RWPE2 (cell line): ENCODE results near the gene NEU2.

ENCODE experiments used
- ATAC-seq: fragments of 200-7000 bp; cut with Tn5 transposase; 3 replicates; pipeline ENCODE4 v1.9.1; 2021; ENCODE audit warnings: low read depth
- DNase-seq: peaks from one replicate; pipeline ENCODE4 v3.0.0-alpha.2; 2020; ENCODE audit warnings: low spot score
- H3K27ac ChIP-seq: fragments of 450-650 bp; 2 replicates; pipeline ENCODE4 v1.5.1; 2017; ENCODE audit warnings: mild to moderate bottlenecking; ENCODE audit not compliant: poor library complexity, severe bottlenecking
- H3K27me3 ChIP-seq: fragments of 250-450 bp; sonication (Bioruptor Pico); 2 replicates; pipeline ENCODE4 v1.5.1; 2021; ENCODE audit warnings: mild to moderate bottlenecking, moderate library complexity; ENCODE audit not compliant: insufficient read depth, poor library complexity, severe bottlenecking
- H3K36me3 ChIP-seq: fragments of 250-450 bp; sonication (Bioruptor Pico); 2 replicates; pipeline ENCODE4 v1.5.1; 2020; ENCODE audit warnings: low read depth, mild to moderate bottlenecking, moderate library complexity
- H3K4me1 ChIP-seq: fragments of 250-450 bp; sonication (Bioruptor Pico); 2 replicates; pipeline ENCODE4 v1.5.1; 2021; ENCODE audit warnings: mild to moderate bottlenecking, moderate library complexity; ENCODE audit not compliant: insufficient read depth, poor library complexity, severe bottlenecking
- H3K4me3 ChIP-seq: fragments of 250-450 bp; sonication (Bioruptor Pico); 2 replicates; pipeline ENCODE4 v1.5.1; 2021; ENCODE audit warnings: mild to moderate bottlenecking, moderate library complexity; ENCODE audit not compliant: severe bottlenecking
- H3K9me3 ChIP-seq: fragments of 250-450 bp; sonication (Bioruptor Pico); 2 replicates; pipeline ENCODE4 v1.5.1; 2021; ENCODE audit warnings: mild to moderate bottlenecking, moderate library complexity; ENCODE audit not compliant: severe bottlenecking
- TF ChIP-seq, protein P1 (sequence below): fragments of 450-650 bp; IDR thresholded peaks from one replicate; pipeline ENCODE4 v1.5.1; 2017; ENCODE audit warnings: mild to moderate bottlenecking, moderate library complexity; ENCODE audit not compliant: poor library complexity, severe bottlenecking

Gene NEU2

DNA sequence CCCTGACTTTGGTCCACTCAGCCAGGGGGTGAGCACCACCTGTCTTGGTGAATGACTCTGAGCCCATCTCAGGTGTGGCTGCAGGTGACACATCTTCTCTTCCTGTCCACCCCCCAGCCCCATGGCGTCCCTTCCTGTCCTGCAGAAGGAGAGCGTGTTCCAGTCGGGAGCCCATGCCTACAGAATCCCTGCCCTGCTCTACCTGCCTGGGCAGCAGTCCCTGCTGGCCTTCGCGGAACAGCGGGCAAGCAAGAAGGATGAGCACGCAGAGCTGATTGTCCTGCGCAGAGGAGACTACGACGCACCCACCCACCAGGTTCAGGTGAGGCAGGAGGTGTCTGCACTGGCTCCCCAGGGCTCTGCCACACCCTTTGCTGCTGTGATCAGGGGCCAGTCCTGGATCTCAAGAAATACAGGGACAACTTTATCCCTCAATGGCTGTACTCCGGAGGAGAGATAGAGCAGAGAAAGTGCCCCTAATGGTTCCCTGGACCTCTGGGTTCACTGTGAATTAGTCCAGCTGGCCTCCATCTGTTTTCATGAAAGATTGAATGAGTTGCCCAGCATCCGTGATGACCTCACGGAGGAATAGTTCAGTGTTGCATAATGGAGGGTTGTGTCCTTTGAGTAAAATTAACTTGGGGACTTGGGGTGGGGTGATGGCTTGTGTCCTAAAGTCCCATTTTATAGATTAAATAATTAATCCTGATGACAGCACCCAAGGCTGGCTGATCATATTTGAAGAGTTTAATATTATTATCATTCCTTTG is at the start of gene NEU2:
TSS of gene NEU2 (plus strand) at position 122 of the 770 bp plus-strand sequence. CDS start at position 122, 0 bp downstream.
- Histone ChIP-seq H3K27ac (no peak within 1 kb of the TSS), H3K4me3 (no peak within 1 kb of the TSS), H3K9me3 (peaks cover 2% of the 10 kb centered on the region), H3K4me1 (peaks cover 31% of the 10 kb centered on the region), H3K27me3 (no peaks in the 10 kb centered on the region), H3K36me3 (no peaks in the 10 kb centered on the region)
- TF ChIP-seq, protein P1, sequence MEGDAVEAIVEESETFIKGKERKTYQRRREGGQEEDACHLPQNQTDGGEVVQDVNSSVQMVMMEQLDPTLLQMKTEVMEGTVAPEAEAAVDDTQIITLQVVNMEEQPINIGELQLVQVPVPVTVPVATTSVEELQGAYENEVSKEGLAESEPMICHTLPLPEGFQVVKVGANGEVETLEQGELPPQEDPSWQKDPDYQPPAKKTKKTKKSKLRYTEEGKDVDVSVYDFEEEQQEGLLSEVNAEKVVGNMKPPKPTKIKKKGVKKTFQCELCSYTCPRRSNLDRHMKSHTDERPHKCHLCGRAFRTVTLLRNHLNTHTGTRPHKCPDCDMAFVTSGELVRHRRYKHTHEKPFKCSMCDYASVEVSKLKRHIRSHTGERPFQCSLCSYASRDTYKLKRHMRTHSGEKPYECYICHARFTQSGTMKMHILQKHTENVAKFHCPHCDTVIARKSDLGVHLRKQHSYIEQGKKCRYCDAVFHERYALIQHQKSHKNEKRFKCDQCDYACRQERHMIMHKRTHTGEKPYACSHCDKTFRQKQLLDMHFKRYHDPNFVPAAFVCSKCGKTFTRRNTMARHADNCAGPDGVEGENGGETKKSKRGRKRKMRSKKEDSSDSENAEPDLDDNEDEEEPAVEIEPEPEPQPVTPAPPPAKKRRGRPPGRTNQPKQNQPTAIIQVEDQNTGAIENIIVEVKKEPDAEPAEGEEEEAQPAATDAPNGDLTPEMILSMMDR: no peak
- no peak for DNase-seq
- ATAC-seq: no peak

DNA sequence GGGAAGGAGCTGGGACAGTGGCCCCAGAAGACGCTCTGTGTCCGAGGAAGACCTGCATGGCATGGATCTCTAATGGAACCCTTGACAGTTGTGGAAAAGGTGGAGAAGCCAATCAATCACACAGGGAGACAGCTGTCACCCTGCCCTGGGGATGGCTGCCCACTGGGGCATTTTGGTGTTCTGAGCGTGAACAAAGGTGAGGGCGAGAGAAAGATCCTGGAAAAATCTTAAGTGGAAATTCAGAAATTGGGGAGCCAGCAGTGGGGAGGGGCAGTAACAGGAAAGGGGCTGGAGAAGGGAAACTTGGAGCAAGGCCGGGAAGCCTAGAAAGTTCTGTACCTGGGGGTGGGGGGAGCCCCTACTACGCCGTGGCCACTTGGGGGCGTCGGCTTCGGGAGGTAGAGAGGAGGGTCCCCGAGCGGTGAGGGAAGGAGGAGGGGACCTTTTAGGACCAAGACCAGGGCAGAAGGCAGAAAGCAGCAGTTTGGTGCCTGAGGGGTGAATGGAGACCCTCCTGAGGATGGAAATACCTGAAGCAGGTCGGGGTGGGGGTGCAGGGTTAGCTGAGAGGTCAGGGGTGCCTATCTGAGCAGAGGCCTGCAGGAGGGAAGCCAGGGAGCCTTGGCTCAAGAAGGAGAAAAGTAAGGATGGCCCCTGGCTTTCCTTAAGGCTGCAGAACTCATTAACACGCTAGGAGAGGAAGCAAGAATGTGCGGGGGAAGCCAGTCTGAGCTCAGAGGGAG is 49.4 kb upstream of the NEU2 start:
- H3K4me1 ChIP-seq: peaks cover 35% of the 10 kb centered on the region
- no peak overlapping the region for H3K27ac ChIP-seq
- no peaks in the 10 kb centered on the region for H3K27me3 ChIP-seq
- DNase-seq: no peak
- no peaks in the 10 kb centered on the region for H3K36me3 ChIP-seq
- no peak for ATAC-seq
- TF ChIP-seq, protein P1: no peak
- H3K9me3 ChIP-seq: no peaks in the 10 kb centered on the region
- no peak overlapping the region for H3K4me3 ChIP-seq

DNA sequence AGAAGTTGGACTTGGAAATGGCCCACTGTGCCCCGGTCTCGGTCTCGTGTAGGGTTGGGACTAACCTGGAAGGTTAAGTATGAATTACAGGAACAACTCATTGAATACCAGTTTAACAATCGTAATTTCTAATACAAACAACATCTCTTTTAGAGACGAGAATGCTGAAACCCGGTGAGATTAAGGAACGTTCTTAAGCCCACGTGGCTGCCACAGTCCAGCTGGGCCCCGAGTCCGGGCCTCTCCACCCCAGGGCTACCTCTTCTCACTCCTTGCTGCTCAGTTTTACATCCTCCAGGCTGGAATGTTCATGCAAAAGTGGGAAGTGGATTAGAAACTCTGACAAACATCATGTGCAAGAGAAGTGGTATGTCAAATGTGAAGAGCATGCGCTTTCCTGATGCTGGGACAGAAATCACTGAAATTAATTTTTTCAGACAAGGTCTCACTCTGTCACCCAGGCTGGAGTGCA is 48.8 kb upstream of the NEU2 start:
- no peak overlapping the region for H3K4me3 ChIP-seq
- TF ChIP-seq, protein P1: no peak
- ATAC-seq: no peak
- no peaks in the 10 kb centered on the region for H3K36me3 ChIP-seq
- peaks cover 39% of the 10 kb centered on the region for H3K4me1 ChIP-seq
- no peaks in the 10 kb centered on the region for H3K9me3 ChIP-seq
- no peaks in the 10 kb centered on the region for H3K27me3 ChIP-seq
- no peak for DNase-seq
- no peak overlapping the region for H3K27ac ChIP-seq

DNA sequence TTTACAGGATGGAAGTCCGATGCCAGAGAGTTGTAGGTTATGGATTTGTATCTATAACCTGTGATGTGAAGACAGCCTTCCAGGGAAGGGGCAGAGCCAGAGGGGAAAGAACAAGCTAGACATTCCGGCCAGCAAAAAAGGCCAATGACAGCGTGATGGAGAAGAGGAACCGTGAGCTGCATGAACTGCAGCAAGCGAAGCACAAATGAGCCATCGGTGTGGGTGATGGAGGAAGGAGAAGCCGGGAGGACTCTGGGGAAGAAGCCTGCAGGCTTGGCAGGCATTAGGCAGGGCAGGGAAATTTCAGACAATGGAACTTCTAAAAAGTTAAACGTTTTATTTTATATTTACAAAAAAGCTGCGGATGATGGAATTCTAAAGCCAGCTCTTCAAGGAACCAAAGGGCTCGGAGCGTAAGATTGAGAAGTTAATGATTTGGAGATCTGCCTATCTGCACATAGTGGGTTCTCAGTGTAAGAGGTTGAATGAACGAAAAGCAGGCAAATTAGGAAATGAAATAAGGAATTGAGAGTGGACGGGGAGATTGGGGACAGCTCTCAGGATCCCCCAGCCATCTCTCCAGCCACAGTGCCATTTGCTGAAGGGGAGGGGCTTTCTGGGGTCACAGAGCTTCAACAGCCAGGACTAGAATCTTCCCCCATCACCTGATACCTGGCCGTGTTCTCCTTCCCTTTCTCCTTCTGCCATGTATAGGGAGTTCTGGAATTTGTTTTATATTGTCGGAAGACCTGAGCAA is 47.8 kb upstream of the NEU2 start:
- DNase-seq (no peak), ATAC-seq (no peak)
- H3K4me1 ChIP-seq: peaks cover 45% of the 10 kb centered on the region
- H3K27me3 ChIP-seq: no peaks in the 10 kb centered on the region
- no peaks in the 10 kb centered on the region for H3K9me3 ChIP-seq
- no peaks in the 10 kb centered on the region for H3K36me3 ChIP-seq
- no peak overlapping the region for H3K27ac ChIP-seq
- TF ChIP-seq, protein P1: no peak
- no peak overlapping the region for H3K4me3 ChIP-seq
